Osteocyte (in vitro differentiated cells): ENCODE data around the gene TPCN2. TPM values are rescaled to one million over a fixed set of nuclear protein-coding genes. Genes with fewer than 3 reads are reported as not detected.

Experiments used
- DNase-seq: peaks from one replicate; pipeline ENCODE4 v3.0.0; 2021; ENCODE audit warnings: mixed read lengths; ENCODE audit not compliant: unreplicated experiment; ENCODE audit errors: extremely low spot score
- H3K27ac Mint-ChIP-seq: one replicate; pipeline ENCODE4 v1.8.0; 2021; ENCODE audit warnings: mild to moderate bottlenecking, mixed read lengths; ENCODE audit not compliant: unreplicated experiment
- H3K27me3 Mint-ChIP-seq: one replicate; pipeline ENCODE4 v1.8.0; 2021; ENCODE audit warnings: mixed read lengths; ENCODE audit not compliant: unreplicated experiment
- H3K36me3 Mint-ChIP-seq: one replicate; pipeline ENCODE4 v1.8.0; 2021; ENCODE audit warnings: mixed read lengths; ENCODE audit not compliant: unreplicated experiment
- H3K4me1 Mint-ChIP-seq: one replicate; pipeline ENCODE4 v1.8.0; 2021; ENCODE audit warnings: mixed read lengths; ENCODE audit not compliant: unreplicated experiment
- H3K4me3 Mint-ChIP-seq: one replicate; pipeline ENCODE4 v1.8.0; 2021; ENCODE audit warnings: mild to moderate bottlenecking, moderate library complexity, mixed read lengths; ENCODE audit not compliant: unreplicated experiment
- H3K9me3 Mint-ChIP-seq: one replicate; pipeline ENCODE4 v1.8.0; 2021; ENCODE audit warnings: mixed read lengths; ENCODE audit not compliant: unreplicated experiment
- total RNA-seq: library from RNA; stranded (reverse); gene quantifications from 2 replicates; pipeline ENCODE4 v1.2.1, GENCODE V29; 2021
- TF ChIP-seq, protein P1 (sequence below): fragments of 200-600 bp; sonication (generic); IDR thresholded peaks from 2 replicates; pipeline ENCODE4 v1.5.0; 2021; ENCODE audit warnings: antibody characterized with exemption, mild to moderate bottlenecking, moderate library complexity

The TPCN2 gene
- total RNA-seq, 1 donor from 2014 or later = 22.4 TPM

DNA sequence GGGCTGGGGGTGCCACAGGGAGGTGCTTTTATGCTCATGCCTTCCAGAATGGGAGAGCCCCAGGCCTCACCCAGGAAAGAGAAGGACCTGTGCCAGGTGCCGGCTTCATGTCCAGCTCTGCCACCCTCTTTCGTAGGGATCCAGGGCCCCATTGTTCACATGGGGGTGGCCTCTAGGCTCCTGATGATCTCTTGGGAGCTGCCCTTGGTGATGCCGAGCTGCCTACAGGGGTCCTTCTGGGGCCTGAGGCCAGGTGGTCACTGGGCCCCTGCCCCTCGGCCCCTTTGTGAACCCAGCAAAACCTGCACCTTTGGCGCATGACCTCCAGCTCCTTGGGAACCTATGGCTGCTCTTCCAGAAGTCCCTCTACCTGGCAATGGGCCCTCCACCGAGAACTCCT lies 65.6 kb downstream of the TPCN2 start:
- H3K27me3 Mint-ChIP-seq = no peaks in the 10 kb centered on the region
- TF ChIP-seq, protein P1, sequence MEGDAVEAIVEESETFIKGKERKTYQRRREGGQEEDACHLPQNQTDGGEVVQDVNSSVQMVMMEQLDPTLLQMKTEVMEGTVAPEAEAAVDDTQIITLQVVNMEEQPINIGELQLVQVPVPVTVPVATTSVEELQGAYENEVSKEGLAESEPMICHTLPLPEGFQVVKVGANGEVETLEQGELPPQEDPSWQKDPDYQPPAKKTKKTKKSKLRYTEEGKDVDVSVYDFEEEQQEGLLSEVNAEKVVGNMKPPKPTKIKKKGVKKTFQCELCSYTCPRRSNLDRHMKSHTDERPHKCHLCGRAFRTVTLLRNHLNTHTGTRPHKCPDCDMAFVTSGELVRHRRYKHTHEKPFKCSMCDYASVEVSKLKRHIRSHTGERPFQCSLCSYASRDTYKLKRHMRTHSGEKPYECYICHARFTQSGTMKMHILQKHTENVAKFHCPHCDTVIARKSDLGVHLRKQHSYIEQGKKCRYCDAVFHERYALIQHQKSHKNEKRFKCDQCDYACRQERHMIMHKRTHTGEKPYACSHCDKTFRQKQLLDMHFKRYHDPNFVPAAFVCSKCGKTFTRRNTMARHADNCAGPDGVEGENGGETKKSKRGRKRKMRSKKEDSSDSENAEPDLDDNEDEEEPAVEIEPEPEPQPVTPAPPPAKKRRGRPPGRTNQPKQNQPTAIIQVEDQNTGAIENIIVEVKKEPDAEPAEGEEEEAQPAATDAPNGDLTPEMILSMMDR = no peak
- H3K36me3 Mint-ChIP-seq = no peaks in the 10 kb centered on the region
- no peak overlapping the region for H3K4me3 Mint-ChIP-seq
- peaks cover under 1% of the 10 kb centered on the region for H3K9me3 Mint-ChIP-seq
- H3K27ac Mint-ChIP-seq = no peak overlapping the region
- H3K4me1 Mint-ChIP-seq = no peaks in the 10 kb centered on the region
- no peak for DNase-seq

DNA sequence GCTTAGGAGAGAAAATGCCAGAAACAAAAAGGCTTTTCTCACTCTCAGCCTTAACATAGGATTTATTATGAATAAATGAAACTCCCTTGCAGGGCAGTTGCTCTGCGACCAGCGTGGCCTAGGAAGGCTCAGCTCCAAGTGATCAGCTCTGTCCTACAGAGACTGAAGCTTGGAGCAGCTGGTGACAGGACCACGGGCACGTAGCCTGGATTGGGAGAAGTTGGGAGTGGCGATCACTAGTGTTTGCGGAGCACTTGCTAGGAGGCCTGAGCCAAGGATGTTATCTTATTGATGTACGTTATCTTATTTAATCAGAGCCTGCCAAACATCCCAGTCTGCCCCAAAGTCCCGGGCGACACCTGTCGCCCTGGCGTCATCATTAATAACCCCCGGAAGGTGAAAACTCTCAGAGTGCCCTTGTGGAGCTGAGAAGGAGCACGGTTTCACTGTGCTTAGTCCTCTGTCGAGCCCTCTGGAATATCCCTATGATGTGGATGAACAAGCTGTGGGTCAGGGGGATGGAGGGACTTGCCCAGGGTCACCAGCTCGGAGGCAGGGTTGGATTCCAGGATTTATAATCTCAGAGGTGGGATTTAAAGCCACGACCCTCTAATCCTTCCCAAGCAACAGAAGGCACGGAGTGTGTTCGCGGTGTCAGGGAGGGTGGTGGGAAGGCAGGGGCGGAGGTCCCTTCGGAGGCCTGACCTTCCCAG lies 66.2 kb downstream of the TPCN2 start:
- Mint-ChIP-seq H3K27me3 (no peaks in the 10 kb centered on the region), H3K4me3 (no peak overlapping the region), H3K27ac (no peak overlapping the region), H3K36me3 (no peaks in the 10 kb centered on the region), H3K4me1 (no peaks in the 10 kb centered on the region), H3K9me3 (peaks cover 3% of the 10 kb centered on the region)
- DNase-seq = no peak
- TF ChIP-seq, protein P1 = no peak

DNA sequence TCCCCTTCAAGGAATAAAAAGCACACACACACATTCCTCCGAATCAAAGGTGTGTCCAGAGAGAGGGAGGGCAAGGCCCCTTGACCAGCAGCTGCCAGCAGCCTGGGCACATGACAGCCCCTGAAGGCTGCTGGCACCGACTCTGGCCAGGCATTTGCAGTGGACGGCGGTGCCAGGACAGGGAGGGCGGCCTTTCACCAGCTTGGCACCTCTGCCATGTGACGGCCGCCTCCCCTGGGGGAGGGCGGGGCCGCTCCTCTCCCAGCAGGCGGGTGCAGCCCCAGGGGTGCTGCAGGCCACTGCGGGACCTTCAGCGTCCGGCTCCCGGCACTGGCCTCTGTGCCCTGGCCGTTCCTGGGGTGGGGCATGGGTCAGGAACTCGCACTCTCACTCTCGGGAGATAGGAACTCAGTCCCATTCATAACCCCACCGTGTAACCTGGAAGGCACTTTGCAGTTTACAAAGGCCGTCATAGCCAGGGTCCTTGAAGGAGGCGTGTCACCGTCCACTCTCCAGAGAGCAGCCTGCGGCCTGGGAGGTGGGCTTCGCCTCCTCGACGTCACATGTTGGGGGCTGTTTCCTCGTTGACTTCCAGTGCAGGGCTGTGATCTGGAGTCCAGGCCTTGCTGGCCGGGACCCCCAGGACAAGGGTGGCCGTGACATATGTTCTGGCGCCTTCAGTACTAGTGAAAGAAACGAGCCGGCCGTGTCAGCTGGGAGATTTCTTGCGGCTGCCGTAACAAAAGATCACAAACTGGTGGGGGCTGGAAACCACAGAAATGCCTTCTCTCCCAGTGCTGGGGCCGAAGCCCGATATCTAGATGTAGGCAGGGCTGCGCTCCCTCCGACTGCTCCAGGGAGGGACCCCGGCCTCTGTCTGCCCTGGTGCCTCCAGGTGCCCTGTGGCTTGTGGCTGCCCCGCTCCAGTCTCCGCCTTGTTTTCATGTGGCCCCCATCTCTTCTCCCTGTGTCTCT lies 67.1 kb downstream of the TPCN2 start:
- Mint-ChIP-seq H3K9me3 (peaks cover 3% of the 10 kb centered on the region), H3K27ac (no peak overlapping the region), H3K4me3 (no peak overlapping the region), H3K27me3 (no peaks in the 10 kb centered on the region), H3K36me3 (no peaks in the 10 kb centered on the region), H3K4me1 (no peaks in the 10 kb centered on the region)
- no peak for DNase-seq
- TF ChIP-seq, protein P1 = no peak

DNA sequence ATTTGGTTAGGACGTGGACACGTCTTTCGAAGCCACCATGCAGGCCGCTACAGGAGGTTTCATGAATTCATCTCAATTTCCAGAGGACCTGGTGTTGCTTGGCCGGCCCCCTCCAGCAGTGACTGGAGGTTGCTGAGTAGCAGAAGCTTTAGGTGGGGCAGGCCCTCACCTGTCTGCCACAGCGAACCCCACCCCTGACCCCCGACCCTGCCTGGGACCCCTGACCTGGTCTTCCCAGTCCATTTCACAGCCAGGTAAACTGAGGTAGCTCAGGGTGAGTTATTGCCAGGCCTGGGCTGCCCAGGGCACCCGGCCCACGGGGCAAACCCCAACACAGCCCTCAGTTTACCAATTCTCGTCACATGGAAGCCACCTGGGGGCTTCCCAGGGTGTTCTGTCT lies 67.9 kb downstream of the TPCN2 start:
- H3K4me3 Mint-ChIP-seq = no peak overlapping the region
- no peaks in the 10 kb centered on the region for H3K27me3 Mint-ChIP-seq
- H3K4me1 Mint-ChIP-seq = peaks cover 3% of the 10 kb centered on the region
- TF ChIP-seq, protein P1 = no peak
- H3K9me3 Mint-ChIP-seq = peaks cover 3% of the 10 kb centered on the region
- no peak overlapping the region for H3K27ac Mint-ChIP-seq
- DNase-seq = no peak
- H3K36me3 Mint-ChIP-seq = no peaks in the 10 kb centered on the region

DNA sequence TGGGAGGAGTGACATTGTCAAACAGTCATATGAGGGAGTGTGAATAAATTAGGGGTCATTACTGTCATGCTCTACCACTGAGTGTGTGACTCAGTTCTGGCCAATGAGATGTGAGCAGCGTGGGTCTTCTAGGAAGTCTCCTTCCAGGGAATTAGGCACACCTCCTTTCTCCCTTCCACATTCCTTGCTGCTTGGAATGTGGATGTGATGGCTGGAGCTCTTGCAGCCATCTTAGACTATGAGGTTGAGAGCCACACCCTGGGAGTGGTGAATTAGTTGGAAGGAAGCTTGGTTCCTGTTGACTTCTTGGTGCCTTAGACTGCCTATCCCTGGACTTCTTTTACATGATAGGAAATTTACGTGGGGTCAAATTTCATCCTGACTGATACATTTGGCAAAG lies 70.5 kb downstream of the TPCN2 start:
- Mint-ChIP-seq H3K9me3 (peaks cover 3% of the 10 kb centered on the region), H3K27ac (no peak overlapping the region), H3K27me3 (no peaks in the 10 kb centered on the region), H3K36me3 (no peaks in the 10 kb centered on the region), H3K4me1 (peaks cover 28% of the 10 kb centered on the region), H3K4me3 (no peak overlapping the region)
- no peak for DNase-seq
- TF ChIP-seq, protein P1 = no peak
